ENCODE data around the gene MTHFSD.

MTHFSD gene

GRCh38 chr16:86490859-86491639 is 64.0 kb downstream of the MTHFSD start:
- no peak for DNase-seq (ENCODE audit: low read depth)

GRCh38 chr16:86485746-86486145 is 69.3 kb downstream of the MTHFSD start:
- DNase-seq (ENCODE audit: low read depth): no peak

- no peak for DNase-seq (ENCODE audit: low read depth)
These were observed 70.8 kb downstream of the MTHFSD start for GRCh38 chr16:86484240-86484639.

- DNase-seq (ENCODE audit: low read depth): no peak
These were observed 73.4 kb downstream of the MTHFSD start for GRCh38 chr16:86481607-86482006.

- DNase-seq (ENCODE audit: low read depth): no peak
These were observed 74.6 kb downstream of the MTHFSD start for GRCh38 chr16:86480444-86480843.
